CD14-positive monocyte (primary cell): Measurements from ENCODE around the gene ETS1. TPM values are rescaled to one million over a fixed set of nuclear protein-coding genes. Genes with fewer than 3 reads are reported as not detected.

Source experiments
- DNase-seq, 3 donors: peaks; one replicate each; pipeline ENCODE4 v3.0.0-alpha.2; 2011 to 2022
- H2AFZ ChIP-seq: 2 replicates; pipeline ENCODE4 v1.6.0; 2012; ENCODE audit warnings: mild to moderate bottlenecking, low read depth, low read length, inconsistent platforms; ENCODE audit not compliant: insufficient read depth, poor library complexity, severe bottlenecking
- H3K27ac ChIP-seq, 2 donors: 1 replicate in 1 of 2; 2 replicates in 1 of 2; pipeline ENCODE4 v1.5.1; 2012 to 2013; ENCODE audit warnings: low read length in 2 of 2, control low read depth in 1 of 2, inconsistent platforms in 1 of 2, low read depth in 1 of 2, mild to moderate bottlenecking in 1 of 2
- H3K27me3 ChIP-seq, 2 donors: one replicate each; pipeline versions ENCODE4 v1.6.0 to v1.6.1; 2011 to 2013; ENCODE audit warnings: low read length in 2 of 2; ENCODE audit not compliant: control insufficient read depth in 2 of 2, insufficient read depth in 2 of 2
- H3K36me3 ChIP-seq, 2 donors: replicated peaks in 1 of 2; 1 replicate in 1 of 2; 2 replicates in 1 of 2; pipeline versions ENCODE4 v1.5.1 to v1.6.1; 2012 to 2013; ENCODE audit warnings: low read length in 2 of 2, control low read depth in 1 of 2, inconsistent platforms in 1 of 2, mild to moderate bottlenecking in 1 of 2; ENCODE audit not compliant: insufficient read depth in 2 of 2, control insufficient read depth in 1 of 2
- H3K4me1 ChIP-seq, 2 donors: 1 replicate in 1 of 2; 2 replicates in 1 of 2; pipeline versions ENCODE4 v1.5.1 to v1.6.1; 2012 to 2013; ENCODE audit warnings: low read length in 2 of 2, control low read depth in 1 of 2, inconsistent platforms in 1 of 2, mild to moderate bottlenecking in 1 of 2, moderate library complexity in 1 of 2; ENCODE audit not compliant: insufficient read depth in 2 of 2, control insufficient read depth in 1 of 2
- H3K4me2 ChIP-seq: replicated peaks from 2 replicates; pipeline ENCODE3; 2012; ENCODE audit warnings: low read length, moderate library complexity, mild to moderate bottlenecking; ENCODE audit not compliant: poor library complexity, severe bottlenecking; ENCODE audit errors: extremely low read depth
- H3K4me3 ChIP-seq, 3 experiments: fragments of 200-600 bp in 1 of 3; sonication (generic) in 1 of 3; replicated peaks in 1 of 3; 1 replicate in 2 of 3; 2 replicates in 1 of 3; pipeline ENCODE4 v1.5.1; 2011 to 2013; ENCODE audit warnings: low read length in 3 of 3, mild to moderate bottlenecking in 3 of 3, control low read depth in 2 of 3, low read depth in 2 of 3, inconsistent platforms in 1 of 3, moderate library complexity in 1 of 3
- H3K79me2 ChIP-seq: 2 replicates; pipeline ENCODE4 v1.6.0; 2012; ENCODE audit warnings: mild to moderate bottlenecking, control low read depth, inconsistent platforms, low read length, moderate library complexity; ENCODE audit not compliant: insufficient read depth
- H3K9ac ChIP-seq: 2 replicates; pipeline ENCODE4 v1.6.0; 2017; ENCODE audit warnings: low read length, mild to moderate bottlenecking; ENCODE audit not compliant: insufficient read depth, poor library complexity, severe bottlenecking
- H3K9me3 ChIP-seq, 2 donors: replicated peaks in 1 of 2; 1 replicate in 1 of 2; 2 replicates in 1 of 2; pipeline versions ENCODE4 v1.5.1 to v1.6.1; 2012 to 2013; ENCODE audit warnings: low read length in 2 of 2, control low read depth in 1 of 2; ENCODE audit not compliant: control insufficient read depth in 1 of 2, insufficient read depth in 1 of 2
- H4K20me1 ChIP-seq: 2 replicates; pipeline ENCODE4 v1.6.0; 2012; ENCODE audit warnings: mild to moderate bottlenecking, low read length, control low read depth, moderate library complexity; ENCODE audit not compliant: insufficient read depth
- H3K27ac Mint-ChIP-seq, 7 donors: one replicate each; pipeline ENCODE4 v1.8.0; 2020; ENCODE audit warnings: mild to moderate bottlenecking in 7 of 7, mixed read lengths in 7 of 7, moderate library complexity in 6 of 7, inconsistent platforms in 2 of 7
- H3K27me3 Mint-ChIP-seq, 3 donors: one replicate each; pipeline ENCODE4 v1.8.0; 2021 to 2022; ENCODE audit warnings: low read depth in 3 of 3, mild to moderate bottlenecking in 3 of 3, mixed read lengths in 3 of 3, moderate library complexity in 3 of 3, inconsistent platforms in 1 of 3
- H3K36me3 Mint-ChIP-seq, 2 donors: one replicate each; pipeline ENCODE4 v1.8.0; 2020; ENCODE audit warnings: mixed read lengths in 2 of 2, inconsistent platforms in 1 of 2, mild to moderate bottlenecking in 1 of 2
- H3K4me1 Mint-ChIP-seq: one replicate; pipeline ENCODE4 v1.8.0; 2020; ENCODE audit warnings: mild to moderate bottlenecking, mixed read lengths
- H3K4me3 Mint-ChIP-seq, 2 donors: one replicate each; pipeline ENCODE4 v1.8.0; 2020; ENCODE audit warnings: mild to moderate bottlenecking in 2 of 2, mixed read lengths in 2 of 2, moderate library complexity in 1 of 2
- H3K9me3 Mint-ChIP-seq, 7 donors: one replicate each; pipeline ENCODE4 v1.8.0; 2020 to 2022; ENCODE audit warnings: mixed read lengths in 7 of 7, mild to moderate bottlenecking in 6 of 7, moderate library complexity in 6 of 7, inconsistent platforms in 2 of 7
- WGBS: methylation state at CpG from one replicate; pipeline ENCODE4 v1.1.5; 2013; ENCODE audit warnings: missing lambda C conversion rate; ENCODE audit not compliant: insufficient coverage; 5-methylcytosine and 5-hydroxymethylcytosine counted together
- intact Hi-C, 2 donors: fragments of 100-400 bp; cut with micrococcal nuclease; formaldehyde crosslinking; loops; one replicate each; pipeline versions ENCODE4 v1.15.0 to v1.15.1; 2023
- polyA plus RNA-seq, 3 donors: library from polyadenylated mRNA; depleted of rRNA in 1 of 3; unstranded in 2 of 3; stranded (reverse) in 1 of 3; fragments of 300-500 nt in 2 of 3; fragments of >200 nt in 1 of 3; fragmentation: Illumina TruSeq in 2 of 3; gene quantifications; 1 replicate in 2 of 3; 2 replicates in 1 of 3; pipeline ENCODE4 v1.2.3, GENCODE V29; 2012 to 2021
- TF ChIP-seq, protein P1 (sequence below): fragments of 200-600 bp; IDR thresholded peaks from one replicate; pipeline ENCODE4 v1.8.0; 2022; ENCODE audit warnings: antibody characterized with exemption, mild to moderate bottlenecking

Gene ETS1
- polyA plus RNA-seq, 3 donors, result 0.67 to 1.6 (median 1.6) TPM

DNA sequence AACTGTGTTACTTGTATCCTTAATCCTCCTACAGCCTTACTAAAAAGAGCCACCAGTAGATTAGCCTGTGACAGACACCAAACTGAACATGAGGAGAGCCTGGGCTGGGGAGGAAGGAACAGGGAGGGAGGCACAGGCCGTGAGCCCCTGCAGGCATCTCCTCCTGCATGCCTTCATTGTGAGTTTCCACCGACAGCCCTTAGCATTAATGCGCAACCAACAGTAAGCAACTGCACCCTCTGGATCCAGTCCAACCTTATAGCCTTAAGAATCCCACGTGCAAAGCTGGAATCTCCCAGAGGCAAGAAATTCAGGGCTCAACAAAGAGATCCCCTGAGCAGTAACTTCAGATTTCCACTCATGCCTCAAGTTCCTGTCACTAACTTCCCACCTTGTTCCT lies 84.6 kb downstream of the ETS1 start:
- peaks cover 4 to 9% of the 10 kb centered on the region in 2 donors for H3K27me3 ChIP-seq
- H3K4me1 ChIP-seq, result peaks cover 6 to 7% of the 10 kb centered on the region in 2 donors
- intact Hi-C loops, result no loop called here
- H3K9me3 ChIP-seq, result no peaks in the 10 kb centered on the region
- H3K9ac ChIP-seq, result no peak overlapping the region
- Mint-ChIP-seq H3K4me1 (peaks cover 34% of the 10 kb centered on the region), H3K27me3 (peaks cover 15 to 17% (median 16%) of the 10 kb centered on the region in 3 donors), H3K9me3 (peaks cover 0 to 8% (median 2%) of the 10 kb centered on the region in 7 donors), H3K4me3 (no peak overlapping the region), H3K36me3 (peaks cover 0 to 10% of the 10 kb centered on the region in 2 donors), H3K27ac (peak overlapping the region in 2 of 7 donors; percentile 26 to 57)
- WGBS, result 93% methylated on average over 2 of the region's 4 CpGs
- no peak overlapping the region for H3K27ac ChIP-seq
- no peak for DNase-seq
- TF ChIP-seq, protein P1, sequence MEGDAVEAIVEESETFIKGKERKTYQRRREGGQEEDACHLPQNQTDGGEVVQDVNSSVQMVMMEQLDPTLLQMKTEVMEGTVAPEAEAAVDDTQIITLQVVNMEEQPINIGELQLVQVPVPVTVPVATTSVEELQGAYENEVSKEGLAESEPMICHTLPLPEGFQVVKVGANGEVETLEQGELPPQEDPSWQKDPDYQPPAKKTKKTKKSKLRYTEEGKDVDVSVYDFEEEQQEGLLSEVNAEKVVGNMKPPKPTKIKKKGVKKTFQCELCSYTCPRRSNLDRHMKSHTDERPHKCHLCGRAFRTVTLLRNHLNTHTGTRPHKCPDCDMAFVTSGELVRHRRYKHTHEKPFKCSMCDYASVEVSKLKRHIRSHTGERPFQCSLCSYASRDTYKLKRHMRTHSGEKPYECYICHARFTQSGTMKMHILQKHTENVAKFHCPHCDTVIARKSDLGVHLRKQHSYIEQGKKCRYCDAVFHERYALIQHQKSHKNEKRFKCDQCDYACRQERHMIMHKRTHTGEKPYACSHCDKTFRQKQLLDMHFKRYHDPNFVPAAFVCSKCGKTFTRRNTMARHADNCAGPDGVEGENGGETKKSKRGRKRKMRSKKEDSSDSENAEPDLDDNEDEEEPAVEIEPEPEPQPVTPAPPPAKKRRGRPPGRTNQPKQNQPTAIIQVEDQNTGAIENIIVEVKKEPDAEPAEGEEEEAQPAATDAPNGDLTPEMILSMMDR, result no peak
- H4K20me1 ChIP-seq, result no peaks in the 10 kb centered on the region
- H3K4me2 ChIP-seq, result no peak overlapping the region
- no peak overlapping the region for H2AFZ ChIP-seq
- H3K4me3 ChIP-seq, result no peak overlapping the region
- no peaks in the 10 kb centered on the region for H3K79me2 ChIP-seq
- H3K36me3 ChIP-seq, result no peaks in the 10 kb centered on the region

DNA sequence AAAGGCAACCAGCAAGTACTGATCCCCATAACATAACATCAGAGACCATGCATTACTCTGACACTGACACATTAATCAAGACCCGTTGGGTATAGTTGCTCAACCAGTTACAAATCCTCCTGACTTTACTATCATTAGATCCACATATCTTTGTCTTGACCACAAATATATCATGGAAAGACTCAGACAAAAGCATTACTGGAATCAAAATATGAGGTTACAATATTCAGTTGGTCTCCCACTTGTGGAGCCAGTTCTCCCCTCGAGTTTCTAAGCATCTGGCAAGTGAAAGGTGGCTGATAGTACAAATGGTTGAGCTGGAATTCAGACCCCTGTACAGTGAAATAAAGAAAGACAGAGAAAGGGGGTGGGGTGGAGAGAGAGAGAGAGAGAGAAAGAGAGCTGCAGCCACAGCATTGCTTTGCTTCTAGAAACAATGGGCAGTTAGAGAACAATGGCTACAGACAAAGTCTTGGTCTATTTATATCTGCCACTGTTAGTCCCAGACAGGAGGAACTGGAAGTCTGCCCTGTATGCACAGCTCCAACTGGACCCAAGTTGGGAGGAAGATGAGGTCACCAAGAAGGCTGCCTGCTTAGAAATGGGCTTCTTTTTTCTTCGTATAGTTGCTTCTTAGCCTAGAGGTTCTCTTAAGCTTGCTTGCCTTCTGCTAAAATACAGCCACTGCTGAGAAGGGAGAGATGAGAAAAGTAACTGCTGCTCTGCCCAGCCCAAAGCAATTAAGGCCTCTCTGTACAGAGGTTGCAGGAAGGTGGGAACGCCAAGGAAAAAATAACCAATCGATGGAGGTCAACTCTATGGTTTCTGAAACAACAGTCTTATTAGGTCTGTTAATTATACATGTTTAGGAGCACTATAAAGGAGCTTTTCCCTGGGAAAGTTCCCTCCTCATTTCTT lies 85.5 kb downstream of the ETS1 start:
- Mint-ChIP-seq H3K27me3 (peaks cover 8 to 10% (median 9%) of the 10 kb centered on the region in 3 donors), H3K4me1 (peaks cover 34% of the 10 kb centered on the region), H3K9me3 (peaks cover 0 to 8% (median under 1%) of the 10 kb centered on the region in 7 donors), H3K4me3 (no peak overlapping the region), H3K36me3 (peaks cover 0 to 10% of the 10 kb centered on the region in 2 donors), H3K27ac (peak overlapping the region in 1 of 7 donors; percentile 51)
- Histone ChIP-seq H3K27ac (no peak overlapping the region), H3K4me3 (no peak overlapping the region), H3K27me3 (peaks cover 0 to under 1% of the 10 kb centered on the region in 2 donors), H3K4me2 (no peak overlapping the region), H3K79me2 (no peaks in the 10 kb centered on the region), H3K4me1 (peaks cover under 1 to 9% of the 10 kb centered on the region in 2 donors), H3K9ac (no peak overlapping the region), H2AFZ (no peak overlapping the region), H3K9me3 (no peaks in the 10 kb centered on the region), H4K20me1 (no peaks in the 10 kb centered on the region), H3K36me3 (no peaks in the 10 kb centered on the region)
- TF ChIP-seq, protein P1, result no peak
- intact Hi-C loops, result no loop called here
- DNase-seq, result no peak
- 92% methylated on average over 4 of the region's 5 CpGs for WGBS
